Muscle layer of duodenum (tissue), 2 donors: ENCODE measurements around the gene DEK.
"Not testable (repeated sequence)": the region's sequence is repeated elsewhere in the genome, so short reads cannot be mapped to it uniquely, and the experiment has no call there.

Experiments used
- H3K27ac ChIP-seq: one replicate; pipeline ENCODE4 v1.7.0; 2013; ENCODE audit warnings: mild to moderate bottlenecking, low read length
- H3K27me3 ChIP-seq: one replicate; pipeline ENCODE4 v1.7.0; 2013; ENCODE audit warnings: low read depth, mild to moderate bottlenecking, control low read depth, low read length
- H3K36me3 ChIP-seq, 2 donors: one replicate each; pipeline ENCODE4 v1.7.0; 2013; ENCODE audit warnings: low read length in 2 of 2, control low read depth in 1 of 2, mild to moderate bottlenecking in 1 of 2; ENCODE audit not compliant: insufficient read depth in 2 of 2, control insufficient read depth in 1 of 2
- H3K4me1 ChIP-seq, 2 donors: one replicate each; pipeline ENCODE4 v1.7.0; 2013; ENCODE audit warnings: low read length in 2 of 2, mild to moderate bottlenecking in 2 of 2, control low read depth in 1 of 2, moderate library complexity in 1 of 2; ENCODE audit not compliant: insufficient read depth in 2 of 2, control insufficient read depth in 1 of 2
- H3K4me3 ChIP-seq, 2 donors: one replicate each; pipeline ENCODE4 v1.7.0; 2013; ENCODE audit warnings: low read length in 2 of 2, low read depth in 1 of 2, mild to moderate bottlenecking in 1 of 2
- H3K9me3 ChIP-seq, 2 donors: one replicate each; pipeline ENCODE4 v1.7.0; 2013; ENCODE audit warnings: low read length in 2 of 2, control low read depth in 1 of 2, mild to moderate bottlenecking in 1 of 2; ENCODE audit not compliant: control insufficient read depth in 1 of 2
- donor health status: healthy.

The DEK gene

DNA sequence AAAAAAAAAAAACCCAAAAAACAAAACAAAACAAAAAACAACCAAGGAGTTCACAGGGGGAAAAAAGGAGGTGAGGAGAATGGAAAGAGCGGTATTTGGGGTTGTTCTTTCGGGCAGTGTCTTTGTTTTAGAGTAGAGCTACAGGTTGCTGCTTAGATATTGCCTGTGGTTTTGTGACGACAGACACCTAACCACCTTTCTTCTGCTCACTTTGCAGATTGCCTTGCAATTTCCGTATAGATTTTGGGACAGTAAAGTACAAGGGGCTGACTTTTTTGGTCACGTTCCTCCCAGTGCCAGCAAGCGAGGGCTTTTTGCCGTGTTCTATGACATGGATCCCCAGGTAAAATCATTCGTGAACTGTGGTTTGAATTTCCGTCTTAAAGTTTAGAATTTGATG lies 50.9 kb downstream of the DEK start:
- H3K9me3 ChIP-seq, result no peaks in the 10 kb centered on the region
- no peak overlapping the region for H3K27ac ChIP-seq
- no peaks in the 10 kb centered on the region for H3K4me1 ChIP-seq
- no peaks in the 10 kb centered on the region for H3K27me3 ChIP-seq
- no peak overlapping the region for H3K4me3 ChIP-seq
- H3K36me3 ChIP-seq, result peaks cover 22 to 38% of the 10 kb centered on the region in 2 donors

DNA sequence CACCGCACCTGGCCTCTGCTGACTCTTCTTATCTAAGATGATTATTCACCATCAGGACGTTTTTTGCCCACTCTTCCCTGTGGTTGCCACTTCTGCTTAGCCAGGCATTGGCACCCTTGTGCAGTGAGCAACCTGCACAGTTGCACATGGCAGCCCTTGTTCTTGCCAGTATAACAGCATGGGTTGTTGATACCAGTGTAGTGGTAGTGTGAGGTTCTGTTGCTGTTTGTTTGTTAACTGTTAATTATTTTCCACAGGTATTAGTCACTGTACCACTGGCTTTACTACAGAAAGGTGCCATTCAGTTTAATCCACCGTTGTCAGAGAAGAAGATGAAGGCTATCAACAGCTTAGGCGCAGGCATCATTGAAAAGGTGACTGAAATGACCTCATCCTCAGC lies 52.1 kb downstream of the DEK start:
- Histone ChIP-seq H3K36me3 (peaks cover 23 to 38% of the 10 kb centered on the region in 2 donors), H3K27me3 (no peaks in the 10 kb centered on the region), H3K4me1 (peaks cover 3% of the 10 kb centered on the region in 2 donors), H3K9me3 (no peaks in the 10 kb centered on the region), H3K27ac (no peak overlapping the region), H3K4me3 (no peak overlapping the region)

DNA sequence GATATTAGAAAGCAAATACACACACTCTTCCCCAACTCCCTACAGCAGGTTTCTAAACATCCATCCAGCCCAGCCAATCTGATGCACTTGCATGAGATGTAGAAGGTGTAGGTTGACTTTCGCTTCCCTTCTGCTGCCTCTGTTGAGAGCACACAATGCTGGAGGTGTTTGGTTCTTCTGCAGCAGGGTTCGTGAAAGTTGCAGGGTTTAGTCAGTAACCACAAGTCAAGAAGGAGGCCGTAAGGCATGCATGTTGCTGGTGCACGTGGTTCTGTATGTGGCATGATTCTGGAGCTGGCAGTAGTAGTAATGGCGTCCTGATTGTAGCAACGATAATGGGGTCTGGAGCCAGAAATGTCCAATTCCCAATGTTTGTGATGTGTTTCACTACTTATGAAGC lies 53.0 kb downstream of the DEK start:
- H3K4me3 ChIP-seq, result no peak overlapping the region
- no peaks in the 10 kb centered on the region for H3K27me3 ChIP-seq
- H3K36me3 ChIP-seq, result peaks cover 27 to 31% of the 10 kb centered on the region in 2 donors
- H3K27ac ChIP-seq, result no peak overlapping the region
- H3K9me3 ChIP-seq, result no peaks in the 10 kb centered on the region
- H3K4me1 ChIP-seq, result peaks cover 3% of the 10 kb centered on the region in 2 donors

DNA sequence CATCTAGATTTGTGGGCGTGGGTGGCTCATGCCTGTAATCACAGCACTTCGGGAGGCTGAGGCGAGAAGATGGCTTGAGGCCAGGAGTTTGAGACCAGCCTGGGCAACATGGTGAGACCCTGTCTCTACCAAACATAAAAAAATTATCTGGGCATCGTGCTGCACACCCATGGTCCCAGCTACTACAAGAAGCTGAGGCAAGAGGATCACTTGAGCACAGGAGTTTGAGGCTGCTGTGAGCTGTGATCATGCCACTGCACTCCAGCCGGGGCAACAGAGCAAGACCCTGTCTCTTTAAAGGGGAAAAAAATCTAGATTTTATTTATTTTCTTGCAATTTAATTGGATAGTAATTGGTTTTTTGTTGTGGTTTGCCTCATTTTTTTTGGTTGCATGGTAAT lies 53.6 kb downstream of the DEK start:
- Histone ChIP-seq H3K27me3 (no peaks in the 10 kb centered on the region), H3K27ac (no peak overlapping the region), H3K36me3 (peaks cover 27 to 30% of the 10 kb centered on the region in 2 donors)

DNA sequence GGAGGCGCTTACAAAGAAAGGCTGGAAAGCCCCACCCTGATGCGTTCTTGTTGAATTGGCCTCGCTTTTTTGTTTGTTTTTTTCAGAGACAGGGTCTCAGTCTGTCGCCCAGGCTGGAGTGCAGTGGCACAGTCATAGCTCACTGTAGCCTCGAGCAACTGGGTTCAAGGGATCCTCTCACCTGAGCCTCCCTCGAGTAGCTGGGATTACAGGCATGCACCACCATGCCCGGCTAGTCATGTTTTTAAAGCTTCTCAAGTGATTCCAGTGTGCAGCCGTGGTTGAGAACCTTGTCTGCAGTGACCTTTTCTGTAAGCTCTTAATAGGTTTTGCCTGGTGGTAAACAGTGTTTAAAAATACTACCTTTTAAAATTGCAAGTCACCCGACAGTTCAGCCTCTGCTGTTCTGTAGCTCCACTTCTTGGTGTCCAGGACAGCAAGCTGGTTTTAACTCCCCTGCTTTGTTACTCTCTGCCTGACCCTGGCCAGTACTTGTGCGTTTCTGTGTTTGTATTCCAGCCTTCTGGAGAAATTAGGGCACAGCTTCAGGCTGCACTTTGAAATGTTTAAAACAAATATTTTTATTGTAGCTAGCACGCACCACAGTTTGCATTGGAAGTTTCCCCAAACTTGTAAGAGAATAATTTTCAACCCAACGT lies 54.7 kb downstream of the DEK start:
- Histone ChIP-seq H3K36me3 (peaks cover 24 to 27% of the 10 kb centered on the region in 2 donors), H3K4me1 (peaks cover 3% of the 10 kb centered on the region in 2 donors), H3K27ac (no peak overlapping the region), H3K9me3 (no peaks in the 10 kb centered on the region), H3K27me3 (no peaks in the 10 kb centered on the region), H3K4me3 (no peak overlapping the region)

More for the DNA sequence above, 53.6 kb downstream of the DEK start:
- H3K4me3 ChIP-seq, result no peak overlapping the region
- H3K9me3 ChIP-seq, result no peaks in the 10 kb centered on the region
- peaks cover 3% of the 10 kb centered on the region in 2 donors for H3K4me1 ChIP-seq

DNA sequence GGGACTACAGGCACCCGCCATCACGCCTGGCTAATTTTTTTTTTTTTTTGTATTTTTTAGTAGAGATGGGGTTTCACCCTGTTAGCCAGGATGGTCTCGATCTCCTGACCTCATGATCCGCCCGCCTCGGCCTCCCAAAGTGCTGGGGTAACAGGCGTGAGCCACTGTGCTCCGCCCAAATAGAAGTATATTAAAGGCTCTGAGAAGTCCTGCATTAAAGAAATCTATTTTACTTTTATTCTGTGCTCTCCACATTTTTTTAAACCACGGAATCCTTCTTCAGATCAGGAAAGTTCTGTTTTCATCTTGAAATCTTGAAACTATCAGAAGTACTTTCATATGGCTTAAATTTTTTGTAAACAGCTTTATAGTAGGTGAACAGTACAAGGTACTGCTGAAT lies 55.6 kb downstream of the DEK start:
- not testable (repeated sequence) for H3K4me1 ChIP-seq, H3K27me3 ChIP-seq, H3K27ac ChIP-seq, H3K4me3 ChIP-seq, H3K9me3 ChIP-seq
- H3K36me3 ChIP-seq, result peaks cover 21 to 25% of the 10 kb centered on the region in 2 donors

DNA sequence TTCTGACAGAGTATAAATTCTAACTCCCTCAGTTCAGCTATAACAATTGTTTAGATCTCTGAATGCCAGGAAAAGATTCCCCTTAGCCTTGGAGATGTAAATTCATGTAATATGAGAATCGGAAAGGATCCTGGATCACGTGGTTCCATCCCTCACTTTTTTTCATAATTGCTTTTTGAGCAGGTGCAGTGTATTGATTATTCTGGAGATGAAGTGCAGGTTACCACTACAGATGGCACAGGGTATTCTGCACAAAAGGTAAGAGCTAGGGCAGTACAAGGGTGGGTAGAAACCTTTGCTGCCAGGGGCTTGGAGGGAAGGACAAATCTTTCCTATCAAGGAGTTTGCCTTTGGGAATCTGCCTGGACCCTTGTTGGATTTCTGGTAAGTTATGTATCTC lies 56.4 kb downstream of the DEK start:
- Histone ChIP-seq H3K4me1 (peaks cover 3% of the 10 kb centered on the region in 2 donors), H3K27ac (peak overlapping the region; percentile 60), H3K9me3 (no peaks in the 10 kb centered on the region), H3K4me3 (peak overlapping the region in 1 of 2 donors; percentile 21), H3K36me3 (peaks cover 15 to 24% of the 10 kb centered on the region in 2 donors), H3K27me3 (no peaks in the 10 kb centered on the region)

DNA sequence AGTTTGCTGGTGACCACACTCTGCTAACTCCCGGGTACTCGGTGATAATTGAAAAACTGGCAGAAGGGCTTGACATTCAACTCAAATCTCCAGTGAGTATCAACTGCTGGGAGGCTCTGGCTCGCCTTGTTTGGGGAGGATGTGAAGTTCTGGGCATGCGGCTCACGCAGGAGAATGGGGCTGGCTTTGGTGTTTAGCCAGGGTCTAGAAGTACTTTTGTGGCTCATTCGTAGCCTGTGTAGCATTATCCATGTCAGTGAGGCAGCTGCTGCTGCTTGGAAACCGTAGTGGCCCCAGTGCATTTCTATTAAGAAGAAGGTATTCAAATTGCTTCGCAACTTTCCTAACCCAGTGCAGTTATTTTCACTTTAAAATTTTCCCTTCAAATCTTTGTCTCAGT lies 56.9 kb downstream of the DEK start:
- Histone ChIP-seq H3K27ac (peak overlapping the region; percentile 60), H3K4me3 (peak overlapping the region in 1 of 2 donors; percentile 21), H3K36me3 (peaks cover 14 to 23% of the 10 kb centered on the region in 2 donors), H3K9me3 (no peaks in the 10 kb centered on the region), H3K4me1 (peaks cover 3% of the 10 kb centered on the region in 2 donors), H3K27me3 (no peaks in the 10 kb centered on the region)

DNA sequence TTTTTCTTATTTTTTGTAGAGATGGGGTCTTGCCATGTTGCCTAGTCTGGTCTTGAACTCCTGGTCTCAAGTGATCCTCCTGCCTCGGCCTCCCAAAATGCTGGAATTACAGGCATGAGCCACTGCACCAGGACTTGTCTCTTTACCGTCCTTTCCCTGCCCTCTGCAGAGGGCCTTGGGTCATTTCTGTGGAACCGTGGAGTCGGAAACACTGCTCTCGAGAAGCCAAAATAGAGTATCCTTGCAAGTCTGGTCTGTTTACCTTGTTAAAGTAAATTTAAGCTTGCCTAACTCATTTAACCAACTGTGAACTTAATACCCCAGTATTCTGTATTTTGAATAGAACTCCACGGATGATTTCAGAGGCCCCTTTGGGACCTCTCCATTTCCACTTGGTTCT lies 57.7 kb downstream of the DEK start:
- H3K4me1 ChIP-seq, result peaks cover 3% of the 10 kb centered on the region in 2 donors
- no peaks in the 10 kb centered on the region for H3K27me3 ChIP-seq
- H3K9me3 ChIP-seq, result no peaks in the 10 kb centered on the region
- peaks cover 19% of the 10 kb centered on the region in 2 donors for H3K36me3 ChIP-seq
- no peak overlapping the region for H3K4me3 ChIP-seq
- no peak overlapping the region for H3K27ac ChIP-seq

DNA sequence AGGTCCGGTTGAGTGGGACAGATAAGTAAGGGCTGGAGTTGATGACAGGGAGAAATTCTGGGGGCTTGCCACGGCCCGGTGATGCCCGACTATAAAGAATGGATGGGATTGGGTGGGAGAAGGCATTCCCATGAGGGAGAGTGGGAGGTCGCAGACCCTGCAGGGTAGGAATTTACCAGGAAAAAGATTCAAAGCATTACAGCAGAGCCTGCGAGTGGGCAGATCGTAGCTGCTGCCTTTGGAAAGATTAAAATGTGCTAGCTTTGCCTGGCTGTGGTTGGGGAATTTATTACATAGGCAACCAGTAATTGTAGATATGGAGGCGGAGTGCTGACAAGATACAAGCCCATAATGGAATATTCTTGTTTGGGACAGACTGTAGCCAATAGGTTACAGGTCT lies 59.6 kb downstream of the DEK start:
- H3K27ac ChIP-seq, result no peak overlapping the region
- no peak overlapping the region for H3K4me3 ChIP-seq
- peaks cover 29 to 30% of the 10 kb centered on the region in 2 donors for H3K36me3 ChIP-seq
- H3K27me3 ChIP-seq, result no peaks in the 10 kb centered on the region
- H3K4me1 ChIP-seq, result peaks cover 3% of the 10 kb centered on the region in 2 donors
- H3K9me3 ChIP-seq, result no peaks in the 10 kb centered on the region

DNA sequence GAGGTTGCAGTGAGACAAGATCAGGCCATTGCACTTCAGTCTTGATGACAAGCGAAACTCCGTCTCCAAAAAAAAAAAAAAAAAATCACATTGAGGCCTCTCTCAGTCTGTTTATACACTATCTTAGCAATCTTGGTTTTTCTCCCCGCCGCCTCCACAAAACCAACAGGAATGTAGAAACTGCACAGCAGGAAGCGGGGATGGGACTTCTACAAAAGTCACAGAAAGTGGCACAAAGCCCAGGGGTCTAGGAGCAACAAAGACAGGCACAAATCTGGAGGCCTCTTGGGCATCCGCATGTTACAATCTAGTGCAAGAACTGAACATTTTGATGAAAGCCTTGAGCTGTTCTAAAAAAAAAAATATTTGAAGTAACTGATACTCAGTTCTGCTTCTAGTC lies 60.5 kb downstream of the DEK start:
- Histone ChIP-seq H3K27me3 (no peaks in the 10 kb centered on the region), H3K4me3 (no peak overlapping the region), H3K27ac (no peak overlapping the region), H3K9me3 (no peaks in the 10 kb centered on the region), H3K4me1 (peaks cover 3% of the 10 kb centered on the region in 2 donors), H3K36me3 (peaks cover 26% of the 10 kb centered on the region in 2 donors)

DNA sequence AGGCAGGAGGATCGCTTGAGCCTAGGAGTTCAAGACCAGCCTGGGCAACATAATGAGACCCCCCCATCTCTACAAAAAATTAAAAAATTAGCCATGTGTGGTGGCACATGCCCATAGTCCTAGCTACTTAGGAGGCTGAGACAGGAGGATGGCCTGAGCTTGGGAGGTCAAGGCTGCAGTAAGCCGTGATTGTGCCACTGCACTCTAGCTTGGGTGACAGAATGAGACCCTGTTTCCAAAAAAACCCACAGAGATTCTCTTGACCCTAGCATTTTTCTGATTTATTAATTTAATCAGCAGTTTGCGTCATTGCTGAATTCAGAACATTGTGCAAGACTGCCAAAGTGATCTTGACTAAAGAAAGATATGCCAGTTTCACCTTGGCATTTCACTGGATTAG lies 72.3 kb downstream of the DEK start:
- no peaks in the 10 kb centered on the region for H3K4me1 ChIP-seq
- H3K36me3 ChIP-seq, result peaks cover 12 to 23% of the 10 kb centered on the region in 2 donors
- no peak overlapping the region for H3K4me3 ChIP-seq
- no peak overlapping the region for H3K27ac ChIP-seq
- no peaks in the 10 kb centered on the region for H3K27me3 ChIP-seq
- no peaks in the 10 kb centered on the region for H3K9me3 ChIP-seq
